A549 (cell line): ENCODE measurements around the gene TRIM4. TPM values are rescaled to one million over a fixed set of nuclear protein-coding genes. Genes with fewer than 3 reads are reported as not detected.

Source experiments
- ATAC-seq, 2 experiments: fragments of 200-7000 bp in 1 of 2; fragments of >200 bp in 1 of 2; cut with Nextera tagmentation in 1 of 2; cut with Tn5 transposase in 1 of 2; 3 replicates each; pipeline versions ENCODE4 v1.8.0 to v1.9.1; 2018 to 2020; ENCODE audit warnings: mild to moderate bottlenecking in 1 of 2, moderate library complexity in 1 of 2
- CTCF ChIA-PET: fragments of 300-600 bp; sonication (Branson Sonifier 250); formaldehyde crosslinking; extraction: SDS; loops from one replicate; lab custom pipeline; 2021; ENCODE audit warnings: antibody characterized with exemption, inconsistent platforms; lab: Yijun Ruan, JAX
- POLR2A ChIA-PET: fragments of 350-600 bp; formaldehyde crosslinking; extraction: SDS; loops from one replicate; lab custom pipeline; 2021; ENCODE audit warnings: antibody characterized with exemption, inconsistent platforms; lab: Yijun Ruan, JAX
- DNase-seq, 2 experiments: peaks; one replicate each; pipeline versions ENCODE4 v3.0.0 to v3.0.0-alpha.2; 2011 to 2016; ENCODE audit warnings: low read depth in 1 of 2, low spot score in 1 of 2
- FAIRE-seq: peaks from 2 replicates; lab custom pipeline; 2011; peaks lifted over from hg19 to GRCh38; lab: Jason Lieb, UNC
- H3K27ac ChIP-seq, 2 experiments: fragments of >200 bp; sonication (Bioruptor Twin); formaldehyde crosslinking; 3 replicates each; pipeline ENCODE4 v1.5.1; 2016 to 2017
- H3K4me1 ChIP-seq: fragments of >200 bp; sonication (Bioruptor Twin); formaldehyde crosslinking; 3 replicates; pipeline ENCODE4 v1.6.1; 2016
- H3K4me2 ChIP-seq: fragments of >200 bp; sonication (Bioruptor Twin); formaldehyde crosslinking; 3 replicates; pipeline ENCODE4 v1.6.1; 2016
- H3K4me3 ChIP-seq: fragments of >200 bp; sonication (Bioruptor Twin); formaldehyde crosslinking; 3 replicates; pipeline ENCODE4 v1.5.1; 2016
- H3K9me3 ChIP-seq: fragments of >200 bp; sonication (Bioruptor Twin); formaldehyde crosslinking; 3 replicates; pipeline ENCODE4 v1.6.1; 2016
- CBX8 ChIP-seq: fragments of 200-600 bp; sonication (generic); IDR thresholded peaks from 2 replicates; pipeline ENCODE4 v1.6.1; 2016
- CEBPB ChIP-seq, 2 experiments: fragments of >200 bp in 1 of 2; sonication (Bioruptor Twin) in 1 of 2; formaldehyde crosslinking in 1 of 2; IDR thresholded peaks; 2 replicates each; pipeline ENCODE4 v1.6.1; 2012 to 2016
- CHD4 ChIP-seq: fragments of 200-600 bp; sonication (generic); IDR thresholded peaks from 2 replicates; pipeline ENCODE4 v1.6.1; 2016; ENCODE audit warnings: antibody characterized with exemption, mild to moderate bottlenecking, borderline replicate concordance
- CTCF ChIP-seq: fragments of >200 bp; sonication (Bioruptor Twin); formaldehyde crosslinking; IDR thresholded peaks from 3 replicates; pipeline ENCODE4 v1.5.1; 2016
- EHF ChIP-seq: fragments of 250-450 bp; sonication (Bioruptor Pico); IDR thresholded peaks from 2 replicates; pipeline ENCODE4 v1.5.0; 2020; ENCODE audit warnings: mild to moderate bottlenecking
- FOSB ChIP-seq: fragments of 250-450 bp; sonication (Bioruptor Pico); IDR thresholded peaks from 2 replicates; pipeline ENCODE4 v1.5.0; 2020; ENCODE audit warnings: mild to moderate bottlenecking, moderate library complexity
- FOSL2 ChIP-seq, 2 experiments: fragments of 450-650 bp in 1 of 2; fragments of >200 bp in 1 of 2; sonication (Bioruptor Twin) in 1 of 2; formaldehyde crosslinking; IDR thresholded peaks; 2 replicates each; pipeline versions ENCODE4 v1.5.0 to v1.6.1; 2016 to 2020; ENCODE audit warnings: mild to moderate bottlenecking in 1 of 2, moderate library complexity in 1 of 2
- FOXS1 ChIP-seq: fragments of 250-450 bp; sonication (Bioruptor Pico); IDR thresholded peaks from 2 replicates; pipeline ENCODE4 v1.5.0; 2020; ENCODE audit warnings: mild to moderate bottlenecking, moderate library complexity
- GATA3 ChIP-seq: IDR thresholded peaks from 2 replicates; pipeline ENCODE4 v1.6.1; 2012; ENCODE audit warnings: borderline replicate concordance
- HES2 ChIP-seq: fragments of >200 bp; sonication (Bioruptor Twin); formaldehyde crosslinking; IDR thresholded peaks from 2 replicates; pipeline ENCODE4 v1.6.1; 2016
- HOXB13 ChIP-seq: fragments of 250-450 bp; sonication (Bioruptor Pico); IDR thresholded peaks from 2 replicates; pipeline ENCODE4 v1.5.0; 2020; ENCODE audit warnings: low read depth, mild to moderate bottlenecking, moderate library complexity
- HOXB5 ChIP-seq: fragments of 250-450 bp; sonication (Bioruptor Pico); IDR thresholded peaks from 2 replicates; pipeline ENCODE4 v1.5.0; 2020; ENCODE audit warnings: mild to moderate bottlenecking, moderate library complexity
- JUN ChIP-seq, 2 experiments: fragments of >200 bp; sonication (Bioruptor Twin); formaldehyde crosslinking; IDR thresholded peaks; 2 replicates in 1 of 2; 3 replicates in 1 of 2; pipeline ENCODE4 v1.6.1; 2016 to 2017
- MAZ ChIP-seq: fragments of 150-350 bp; IDR thresholded peaks from 2 replicates; pipeline ENCODE4 v1.6.1; 2014; ENCODE audit warnings: antibody characterized with exemption, low read depth, low read length, borderline replicate concordance
- MYC ChIP-seq: IDR thresholded peaks from 2 replicates; pipeline ENCODE4 v1.6.1; 2012; ENCODE audit warnings: mild to moderate bottlenecking, inconsistent platforms, low read length, improper control_type of control experiment, borderline replicate concordance
- RAD21 ChIP-seq, 2 experiments: fragments of >200 bp in 1 of 2; sonication (Bioruptor Twin) in 1 of 2; formaldehyde crosslinking in 1 of 2; IDR thresholded peaks in 1 of 2; conservative IDR thresholded peaks in 1 of 2; 2 replicates in 1 of 2; 3 replicates in 1 of 2; pipeline ENCODE4 v1.6.1; 2012 to 2018; ENCODE audit warnings: inconsistent platforms in 1 of 2
- RFX5 ChIP-seq: fragments of 450-650 bp; IDR thresholded peaks from 2 replicates; pipeline ENCODE4 v1.7.1; 2014; ENCODE audit warnings: antibody characterized with exemption, mild to moderate bottlenecking, moderate library complexity
- SMC3 ChIP-seq: fragments of >200 bp; sonication (Bioruptor Twin); formaldehyde crosslinking; IDR thresholded peaks from 3 replicates; pipeline ENCODE4 v1.6.1; 2018; ENCODE audit warnings: inconsistent platforms
- SREBF2 ChIP-seq: fragments of 450-650 bp; IDR thresholded peaks from 2 replicates; pipeline ENCODE4 v1.6.1; 2014; ENCODE audit warnings: mild to moderate bottlenecking, moderate library complexity
- TP53 ChIP-seq: fragments of 250-450 bp; sonication (Bioruptor Pico); IDR thresholded peaks from 2 replicates; pipeline ENCODE4 v1.5.0; 2021; ENCODE audit warnings: mild to moderate bottlenecking, moderate library complexity
- ZSCAN20 ChIP-seq: fragments of 250-450 bp; sonication (Bioruptor Pico); IDR thresholded peaks from 2 replicates; pipeline ENCODE4 v1.8.0; 2022; ENCODE audit warnings: mild to moderate bottlenecking, moderate library complexity
- WGBS: methylation state at CpG from one replicate; pipeline ENCODE4 v1.1.6; 2017; ENCODE audit errors: missing lambda C conversion rate; 5-methylcytosine and 5-hydroxymethylcytosine counted together
- polyA plus RNA-seq, 4 experiments: library from polyadenylated mRNA; depleted of rRNA in 3 of 4; stranded (reverse); fragments of >200 nt; fragmentation: RNase III in 1 of 4; extraction: RNeasy Plus Mini Kit Qiagen cat#74134 plus additional on column Dnase treatment in 1 of 4; gene quantifications; 2 replicates in 3 of 4; 3 replicates in 1 of 4; pipeline ENCODE4 v1.2.3, GENCODE V29; 2011 to 2017
- TF ChIP-seq, protein P1 (sequence below): fragments of 450-650 bp; IDR thresholded peaks from 2 replicates; pipeline ENCODE4 v1.6.1; 2014; ENCODE audit warnings: antibody characterized with exemption
- TF ChIP-seq, protein P2 (sequence below): fragments of 200-600 bp; sonication (generic); IDR thresholded peaks from 2 replicates; pipeline ENCODE4 v1.6.1; 2016; ENCODE audit warnings: antibody characterized with exemption, mild to moderate bottlenecking, moderate library complexity

TRIM4 gene
- polyA plus RNA-seq, 2 of the 4 experiments (the other 2 are of a cell fraction), result 25.6 to 33.8 TPM

DNA sequence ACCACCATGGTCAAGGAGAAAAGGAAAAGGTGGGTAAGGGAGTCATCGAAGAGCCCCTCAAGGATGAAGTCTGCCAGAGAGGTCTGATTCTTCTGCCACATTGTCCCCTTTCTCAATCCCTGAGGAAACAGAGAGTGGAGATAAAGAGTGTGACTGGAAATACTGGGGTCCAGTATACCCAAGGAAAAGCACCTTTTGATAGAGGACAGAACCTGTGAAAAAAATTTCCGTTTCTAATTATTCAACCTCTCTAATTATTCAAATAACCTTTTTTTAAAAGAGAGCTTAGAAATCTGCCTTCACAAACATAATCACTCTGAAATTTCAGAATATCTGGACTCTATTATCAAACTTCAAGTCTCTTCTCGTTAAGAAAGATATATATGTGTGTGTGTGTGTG is 42.4 kb downstream of the TRIM4 start, which contains the start of gene OR2AE1:
OR2AE1 (minus strand) TSS at position 101 of the 400 bp plus-strand sequence; CDS start at position 101, 0 bp downstream.
- TF ChIP-seq HOXB13 (CRISPR knock-in tag) (no peak), RAD21 (conservative IDR thresholded peaks at IDR 0.05 in 1 of 2, IDR thresholded peaks at IDR 0.05 in 1 of 2) (no peak), CBX8 (no peak), SREBF2 (no peak), FOSL2 (IDR thresholded peaks at IDR 0.05) (no peak), FOSL2 (CRISPR knock-in tag; IDR thresholded peaks at IDR 0.05) (no peak), SMC3 (no peak), FOSB (CRISPR knock-in tag) (no peak), TP53 (no peak), GATA3 (no peak), FOXS1 (CRISPR knock-in tag) (no peak), JUN (IDR thresholded peaks at IDR 0.05) (no peak), MAZ (no peak)
- TF ChIP-seq, protein P1, sequence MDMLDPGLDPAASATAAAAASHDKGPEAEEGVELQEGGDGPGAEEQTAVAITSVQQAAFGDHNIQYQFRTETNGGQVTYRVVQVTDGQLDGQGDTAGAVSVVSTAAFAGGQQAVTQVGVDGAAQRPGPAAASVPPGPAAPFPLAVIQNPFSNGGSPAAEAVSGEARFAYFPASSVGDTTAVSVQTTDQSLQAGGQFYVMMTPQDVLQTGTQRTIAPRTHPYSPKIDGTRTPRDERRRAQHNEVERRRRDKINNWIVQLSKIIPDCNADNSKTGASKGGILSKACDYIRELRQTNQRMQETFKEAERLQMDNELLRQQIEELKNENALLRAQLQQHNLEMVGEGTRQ, result no peak
- TF ChIP-seq, protein P2, sequence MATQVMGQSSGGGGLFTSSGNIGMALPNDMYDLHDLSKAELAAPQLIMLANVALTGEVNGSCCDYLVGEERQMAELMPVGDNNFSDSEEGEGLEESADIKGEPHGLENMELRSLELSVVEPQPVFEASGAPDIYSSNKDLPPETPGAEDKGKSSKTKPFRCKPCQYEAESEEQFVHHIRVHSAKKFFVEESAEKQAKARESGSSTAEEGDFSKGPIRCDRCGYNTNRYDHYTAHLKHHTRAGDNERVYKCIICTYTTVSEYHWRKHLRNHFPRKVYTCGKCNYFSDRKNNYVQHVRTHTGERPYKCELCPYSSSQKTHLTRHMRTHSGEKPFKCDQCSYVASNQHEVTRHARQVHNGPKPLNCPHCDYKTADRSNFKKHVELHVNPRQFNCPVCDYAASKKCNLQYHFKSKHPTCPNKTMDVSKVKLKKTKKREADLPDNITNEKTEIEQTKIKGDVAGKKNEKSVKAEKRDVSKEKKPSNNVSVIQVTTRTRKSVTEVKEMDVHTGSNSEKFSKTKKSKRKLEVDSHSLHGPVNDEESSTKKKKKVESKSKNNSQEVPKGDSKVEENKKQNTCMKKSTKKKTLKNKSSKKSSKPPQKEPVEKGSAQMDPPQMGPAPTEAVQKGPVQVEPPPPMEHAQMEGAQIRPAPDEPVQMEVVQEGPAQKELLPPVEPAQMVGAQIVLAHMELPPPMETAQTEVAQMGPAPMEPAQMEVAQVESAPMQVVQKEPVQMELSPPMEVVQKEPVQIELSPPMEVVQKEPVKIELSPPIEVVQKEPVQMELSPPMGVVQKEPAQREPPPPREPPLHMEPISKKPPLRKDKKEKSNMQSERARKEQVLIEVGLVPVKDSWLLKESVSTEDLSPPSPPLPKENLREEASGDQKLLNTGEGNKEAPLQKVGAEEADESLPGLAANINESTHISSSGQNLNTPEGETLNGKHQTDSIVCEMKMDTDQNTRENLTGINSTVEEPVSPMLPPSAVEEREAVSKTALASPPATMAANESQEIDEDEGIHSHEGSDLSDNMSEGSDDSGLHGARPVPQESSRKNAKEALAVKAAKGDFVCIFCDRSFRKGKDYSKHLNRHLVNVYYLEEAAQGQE, result no peak
- Histone ChIP-seq H3K4me3 (no peak within 1 kb of the TSS), H3K9me3 (no peaks in the 10 kb centered on the region), H3K4me1 (no peaks in the 10 kb centered on the region), H3K4me2 (no peak within 1 kb of the TSS), H3K27ac (no peak within 1 kb of the TSS)
- WGBS, result 32% methylated on average over 3 of the region's 3 CpGs
- DNase-seq (no peak), ATAC-seq (no peak), FAIRE-seq (no peak)
- ChIA-PET CTCF (interaction anchor here (0.6 to 1.1 kb wide), 2 partner anchors 19 to 186 kb away, joined by 3 read pairs; no protein-coding TSS in a partner anchor), POLR2A (no interaction called here)

DNA sequence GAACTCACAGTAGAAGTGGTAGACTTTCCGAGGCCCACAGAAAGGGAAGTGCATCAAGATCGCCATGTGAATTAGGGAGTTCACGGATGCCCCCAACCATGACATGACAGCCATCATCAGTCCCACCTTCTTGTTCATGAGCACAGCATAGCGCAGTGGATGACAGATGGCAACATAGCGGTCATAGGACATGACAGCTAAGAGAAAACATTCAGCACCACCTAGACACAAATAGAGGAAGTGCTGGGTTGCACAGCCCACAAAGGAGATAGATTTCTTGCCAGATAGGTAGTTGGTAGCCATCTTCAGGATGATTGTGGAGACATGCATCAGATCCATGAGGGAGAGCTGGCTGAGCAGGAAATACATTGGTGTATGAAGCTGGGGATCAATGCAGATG is 42.8 kb downstream of the TRIM4 start:
- no peak overlapping the region for H3K4me2 ChIP-seq
- no peak overlapping the region for H3K4me3 ChIP-seq
- H3K9me3 ChIP-seq, result no peaks in the 10 kb centered on the region
- POLR2A ChIA-PET, result no interaction called here
- TF ChIP-seq CBX8, result no peak
- no peak for TF ChIP-seq HES2
- no peak for TF ChIP-seq CTCF
- TF ChIP-seq TP53, result no peak
- no peak for TF ChIP-seq HOXB5 (CRISPR knock-in tag)
- no peak for TF ChIP-seq HOXB13 (CRISPR knock-in tag)
- no peak for TF ChIP-seq EHF
- TF ChIP-seq CHD4, result no peak
- TF ChIP-seq CEBPB (IDR thresholded peaks at IDR 0.05), result no peak
- TF ChIP-seq MYC, result no peak
- no peak for TF ChIP-seq GATA3
- TF ChIP-seq FOXS1 (CRISPR knock-in tag), result no peak
- no peak for TF ChIP-seq RFX5
- no peak for TF ChIP-seq ZSCAN20 (CRISPR knock-in tag)
- TF ChIP-seq, all 56 proteins: peak for 0
- CTCF ChIA-PET, result interaction anchor here (1.1 kb wide), 1 partner anchor 19 kb away, joined by 3 read pairs; no protein-coding TSS in a partner anchor
- 82% methylated on average over 5 of the region's 5 CpGs for WGBS
- DNase-seq, result peak in 1 of 2 experiments; percentile 10
- no peak for FAIRE-seq
- ATAC-seq, result no peak
- Histone ChIP-seq H3K27ac (no peak overlapping the region), H3K4me1 (no peaks in the 10 kb centered on the region)
